GM19452 (cell line): ENCODE data around the gene LAMA2.

Source experiments
- ATAC-seq: cut with Tn5 transposase; IDR thresholded peaks from one replicate; pipeline ENCODE4 v1.9.1; 2021; ENCODE audit not compliant: unreplicated experiment

LAMA2 gene

DNA sequence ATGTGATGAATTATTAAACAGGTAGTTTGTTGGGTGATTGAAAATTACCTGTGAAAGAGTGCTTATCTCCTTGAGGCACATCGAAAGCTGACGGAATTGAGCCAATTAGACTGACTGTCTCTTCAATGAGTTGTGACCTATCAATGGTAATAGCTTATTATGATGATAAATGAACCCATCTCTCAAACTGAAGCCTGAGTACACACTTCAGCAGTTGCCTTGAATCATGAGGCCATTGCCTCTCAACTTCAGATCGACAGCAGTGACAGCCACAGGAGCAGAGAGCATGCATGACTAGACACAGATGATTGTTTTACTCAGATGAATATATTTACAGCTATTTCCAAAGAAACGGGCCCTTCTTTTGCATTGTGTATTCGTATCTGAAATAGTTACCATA, 323.9 kb downstream of the LAMA2 start:
- no peak for ATAC-seq

DNA sequence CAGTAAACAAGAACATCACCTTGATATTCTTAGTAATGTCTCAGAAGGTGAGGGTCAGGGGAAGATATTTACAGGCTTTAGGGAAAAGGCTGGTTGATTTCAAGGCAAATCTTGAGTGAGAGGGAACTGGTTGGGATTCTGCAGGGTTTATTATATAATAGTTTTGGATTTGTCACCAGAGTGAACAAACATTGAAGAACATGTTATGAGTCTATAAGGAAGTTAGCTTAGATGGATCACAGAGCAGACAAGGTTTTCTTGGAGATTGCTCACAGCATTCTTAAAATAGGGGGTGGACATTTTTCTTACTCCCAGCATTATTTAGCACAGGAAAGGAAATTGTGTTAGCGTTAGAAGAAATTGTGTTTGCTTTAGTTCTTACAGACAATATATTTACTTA, 324.9 kb downstream of the LAMA2 start:
- no peak for ATAC-seq

DNA sequence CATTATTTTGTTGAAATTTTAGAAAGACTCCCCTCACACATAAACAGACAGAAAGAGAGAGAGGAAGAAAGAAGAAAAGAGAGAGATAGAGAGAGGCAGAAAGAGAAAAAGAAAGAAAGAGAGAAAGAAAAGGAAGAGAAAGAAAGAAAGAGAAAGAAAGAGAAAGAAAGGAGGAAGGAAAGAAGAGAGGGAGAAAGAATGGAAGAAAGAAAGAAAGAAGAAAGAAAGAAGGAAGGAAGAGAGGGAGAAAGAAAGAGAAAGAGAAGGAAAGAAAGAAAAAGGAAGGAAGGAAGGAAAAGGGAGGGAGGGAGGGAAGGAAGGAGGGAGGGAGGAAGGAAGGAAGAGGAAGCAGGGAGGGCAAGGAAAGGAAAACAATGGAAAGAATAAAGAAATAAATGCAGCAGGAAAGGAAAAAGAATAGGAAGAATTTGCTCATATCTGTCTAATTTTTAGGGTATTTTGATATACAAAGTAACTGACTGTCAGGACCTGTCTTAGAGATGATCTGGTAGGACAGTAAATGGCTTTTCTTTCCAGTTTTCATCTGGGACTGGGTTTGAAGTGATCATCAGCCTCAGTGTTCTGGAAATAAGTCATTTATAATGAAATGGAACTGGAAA, 325.6 kb downstream of the LAMA2 start:
- ATAC-seq = no peak

DNA sequence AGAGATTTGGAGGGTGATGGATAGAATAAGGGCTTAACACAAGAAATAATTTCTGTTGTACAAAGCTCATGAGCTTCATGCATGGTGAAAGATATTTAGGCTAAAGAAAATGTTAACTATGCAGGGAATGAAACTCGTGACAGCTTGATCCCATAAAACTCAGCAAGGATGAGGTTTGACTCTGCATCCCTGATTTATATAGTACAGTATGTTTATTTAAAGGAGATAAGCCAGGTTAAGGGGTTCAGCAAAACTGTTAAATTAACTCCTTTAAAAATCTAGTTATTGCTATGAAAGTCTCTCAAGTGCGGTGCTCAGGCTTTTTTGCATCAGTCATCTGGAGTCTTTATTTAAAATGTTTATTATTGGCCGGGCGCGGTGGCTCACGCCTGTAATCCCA, 326.4 kb downstream of the LAMA2 start:
- no peak for ATAC-seq

DNA sequence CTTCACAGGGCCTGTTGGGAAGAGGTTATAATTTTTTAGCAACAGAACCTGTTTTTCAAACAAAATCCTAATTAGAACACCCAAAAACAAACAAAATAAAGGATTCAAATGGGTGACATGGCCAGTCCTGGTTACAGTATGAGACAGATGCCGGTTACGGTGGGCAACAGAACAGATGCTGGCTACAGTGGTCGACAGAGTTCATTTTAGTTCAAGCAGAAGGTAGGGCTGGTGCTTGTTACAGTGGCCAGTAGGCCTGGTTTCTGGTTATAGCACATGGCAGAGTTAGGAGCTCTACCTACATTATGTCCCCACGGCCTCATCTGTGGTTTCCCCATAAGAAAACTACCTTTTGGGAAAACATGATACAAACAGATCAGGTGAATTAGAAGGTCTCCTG, 327.7 kb downstream of the LAMA2 start:
- no peak for ATAC-seq

DNA sequence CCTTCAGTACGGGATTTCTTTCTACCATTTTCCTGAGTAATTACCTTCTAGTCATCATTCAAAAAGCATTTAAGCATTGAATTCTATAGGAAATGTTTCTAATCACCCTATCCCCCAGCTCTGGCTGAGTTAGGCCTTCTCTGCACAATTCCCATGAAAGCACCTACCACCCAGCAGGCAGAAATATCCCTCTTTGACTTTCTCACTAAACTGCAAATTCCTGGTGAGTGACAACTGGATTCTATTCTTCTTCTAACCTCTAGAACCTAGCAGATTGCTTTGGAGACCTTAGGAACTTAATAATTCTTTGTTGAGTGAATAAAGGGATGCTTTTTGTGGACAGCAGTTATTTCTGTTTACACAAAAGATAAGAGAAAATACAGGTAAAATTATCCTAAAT, 328.7 kb downstream of the LAMA2 start:
- no peak for ATAC-seq

DNA sequence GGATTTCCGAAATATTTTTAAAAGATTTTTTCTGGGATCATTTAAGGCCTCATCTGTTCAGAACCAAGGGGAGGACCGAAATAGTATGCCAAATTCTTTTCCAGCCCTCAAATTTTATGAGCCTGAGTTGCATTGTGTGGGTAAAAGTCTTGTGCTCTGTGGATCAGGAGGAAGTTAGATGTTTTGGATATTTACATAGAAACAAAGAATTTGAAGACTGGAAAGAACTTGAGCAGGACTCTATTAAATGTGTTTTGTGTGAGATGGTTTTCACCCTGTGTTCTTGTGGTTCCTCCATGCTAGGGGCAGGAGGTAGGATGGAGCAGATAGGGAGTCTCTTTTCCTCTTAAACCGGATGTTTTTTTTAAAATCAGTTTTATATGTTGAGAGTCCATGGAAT, 329.1 kb downstream of the LAMA2 start:
- no peak for ATAC-seq

DNA sequence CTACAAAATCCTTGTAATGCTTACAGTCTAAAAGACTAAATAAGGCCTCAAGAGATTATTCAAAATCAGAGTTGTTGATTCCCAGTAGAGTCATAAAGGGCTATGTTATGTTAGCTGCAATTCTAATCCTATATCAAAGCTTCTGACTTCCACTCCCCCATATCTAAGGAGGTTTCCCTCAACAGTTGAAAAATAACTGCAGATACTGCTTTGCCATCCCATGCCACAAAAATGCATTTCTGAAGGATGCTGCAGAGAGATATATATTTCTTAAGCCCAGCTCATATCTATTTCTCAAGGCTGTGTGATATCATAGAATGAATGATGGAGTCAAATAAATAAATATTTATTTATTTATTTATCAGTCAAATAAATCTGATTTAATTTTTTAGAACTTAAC, 332.3 kb downstream of the LAMA2 start:
- ATAC-seq = no peak

DNA sequence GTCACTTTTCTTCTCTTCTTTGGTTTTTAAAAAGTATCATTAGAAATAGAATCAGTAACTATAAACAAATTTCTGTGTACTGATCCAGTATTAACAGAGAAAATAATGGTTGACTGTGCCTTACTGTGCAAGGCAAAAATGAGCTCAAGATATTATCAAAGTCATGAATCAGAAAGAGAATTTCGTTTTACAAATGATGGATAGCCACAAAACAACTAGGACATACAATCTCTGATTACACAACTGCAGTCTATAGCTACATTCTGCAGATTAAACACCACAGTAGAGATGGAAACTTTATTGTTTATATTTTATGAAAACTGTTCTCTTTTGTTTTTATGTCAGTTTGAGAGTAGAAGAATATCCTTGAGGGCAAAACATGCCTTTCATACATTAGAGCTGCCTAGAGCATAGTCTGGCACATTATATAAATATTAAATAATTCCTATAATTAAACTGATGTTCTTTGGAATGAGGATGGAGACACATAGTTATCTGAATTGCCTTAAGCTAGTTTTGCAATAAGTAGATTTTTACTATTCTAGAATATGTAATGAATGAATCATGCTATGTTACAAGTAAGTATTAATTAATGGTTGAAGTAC, 333.1 kb downstream of the LAMA2 start:
- ATAC-seq = no peak

DNA sequence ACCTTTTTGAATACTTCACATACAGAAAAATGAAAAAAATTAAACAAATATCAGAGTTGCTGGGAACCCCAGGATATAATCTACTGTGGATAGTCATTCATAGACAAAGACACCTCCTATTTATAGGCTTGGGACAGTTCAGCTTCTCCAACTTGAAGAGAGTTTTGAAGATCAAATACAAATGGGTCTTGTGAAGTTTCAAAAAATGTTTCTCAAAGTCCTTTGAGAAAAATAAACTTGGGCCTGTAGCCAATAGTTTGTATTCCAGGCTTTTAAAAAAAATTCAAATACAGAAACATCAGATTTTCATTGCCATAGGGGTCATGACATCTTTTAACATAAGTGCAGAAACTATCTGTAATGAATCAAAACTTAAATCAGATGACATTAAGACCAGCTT, 334.8 kb downstream of the LAMA2 start:
- no peak for ATAC-seq

DNA sequence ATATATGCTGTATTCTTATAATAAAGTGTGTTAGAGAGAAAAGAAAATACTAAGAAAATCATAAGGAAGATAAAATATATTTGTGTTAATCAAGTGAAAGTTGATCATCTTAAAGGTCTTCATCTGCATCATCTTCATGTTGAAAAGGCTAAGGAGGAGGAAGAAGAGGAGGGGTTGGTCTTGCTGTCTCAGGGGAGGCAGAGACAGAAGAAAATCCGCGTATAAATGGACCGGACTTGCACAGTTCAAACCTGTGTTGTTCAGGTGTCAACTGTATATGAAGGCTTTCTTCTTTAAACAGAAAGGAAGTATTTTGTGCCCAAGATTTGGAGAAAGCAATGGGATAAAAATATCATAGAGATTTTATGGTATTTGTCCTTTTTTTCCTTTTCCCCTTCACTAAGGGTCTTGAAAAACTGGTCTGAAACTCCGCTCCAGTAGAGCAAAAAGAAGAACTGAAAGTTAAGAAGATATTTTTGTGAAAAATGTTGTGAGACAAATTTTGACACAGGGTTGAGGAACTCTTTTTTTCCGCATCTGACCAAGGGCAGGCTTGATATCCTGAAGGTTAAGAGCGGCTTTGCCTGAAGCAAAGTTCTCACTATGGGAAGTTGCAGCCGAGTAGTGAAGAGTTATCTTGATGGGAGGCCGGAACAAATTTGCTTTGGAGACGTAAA, 350.7 kb downstream of the LAMA2 start:
- peak; percentile 50 for ATAC-seq

DNA sequence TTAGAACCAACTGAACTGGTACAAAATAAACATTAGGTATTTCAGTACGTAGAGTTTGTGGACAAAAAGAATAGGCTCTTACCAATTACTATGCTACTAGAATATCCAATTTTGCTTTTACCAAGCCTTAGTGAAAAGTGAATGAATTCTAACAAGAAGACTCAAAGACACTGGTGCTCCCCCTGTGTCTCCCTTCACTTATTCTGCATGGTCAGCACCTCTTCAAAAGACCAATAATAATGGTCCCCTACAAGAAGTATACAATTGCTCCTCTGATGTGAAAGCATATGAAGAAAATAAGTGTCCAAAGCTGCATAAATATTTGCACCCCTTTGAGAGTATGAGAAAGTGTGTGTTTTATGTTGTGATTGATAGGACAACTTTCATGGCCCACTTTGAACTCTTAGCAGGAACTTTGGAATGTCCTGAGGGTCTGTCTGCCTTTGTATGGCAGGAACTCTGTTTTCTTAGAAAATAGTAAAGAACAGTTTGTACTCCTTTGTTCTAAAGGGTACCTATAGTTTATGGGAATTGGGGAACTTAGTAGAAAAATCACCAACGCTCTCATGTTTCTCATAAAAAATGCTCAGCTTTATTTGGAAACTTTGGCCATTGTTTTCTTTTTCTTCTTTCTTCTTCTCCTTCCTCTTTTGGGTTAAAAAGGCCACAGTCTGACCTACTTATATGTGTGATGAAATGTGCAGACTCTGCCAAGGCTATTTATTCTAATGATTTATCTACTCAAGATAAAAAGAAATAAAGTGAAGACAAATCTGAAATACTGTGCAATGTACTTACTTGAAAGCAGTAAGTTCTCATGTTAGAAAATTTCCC, 352.4 kb downstream of the LAMA2 start:
- no peak for ATAC-seq

DNA sequence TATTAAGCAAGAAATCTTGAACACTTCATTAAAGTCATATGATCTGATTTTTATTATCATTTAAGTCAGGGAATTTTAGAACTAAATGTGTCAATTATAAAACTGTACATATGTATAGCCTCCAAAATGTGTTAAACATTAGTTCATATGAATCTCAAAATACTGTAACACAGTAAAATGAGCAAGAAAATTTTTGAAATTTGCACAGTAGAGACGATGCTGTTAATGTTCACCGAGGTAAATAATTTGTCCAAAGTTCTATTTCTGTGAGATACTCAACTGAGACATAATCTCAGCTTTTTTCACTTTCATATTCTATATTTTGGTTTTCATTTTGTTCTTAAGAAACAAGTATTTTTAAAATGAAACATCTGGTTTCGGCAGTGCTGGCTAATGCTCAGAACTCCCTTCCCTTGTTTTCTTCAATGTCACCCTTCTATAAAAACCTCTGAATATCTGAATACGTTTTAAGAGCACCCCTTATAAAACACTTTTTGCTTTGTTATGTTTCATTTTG, 353.1 kb downstream of the LAMA2 start:
- ATAC-seq = peak; percentile 81

DNA sequence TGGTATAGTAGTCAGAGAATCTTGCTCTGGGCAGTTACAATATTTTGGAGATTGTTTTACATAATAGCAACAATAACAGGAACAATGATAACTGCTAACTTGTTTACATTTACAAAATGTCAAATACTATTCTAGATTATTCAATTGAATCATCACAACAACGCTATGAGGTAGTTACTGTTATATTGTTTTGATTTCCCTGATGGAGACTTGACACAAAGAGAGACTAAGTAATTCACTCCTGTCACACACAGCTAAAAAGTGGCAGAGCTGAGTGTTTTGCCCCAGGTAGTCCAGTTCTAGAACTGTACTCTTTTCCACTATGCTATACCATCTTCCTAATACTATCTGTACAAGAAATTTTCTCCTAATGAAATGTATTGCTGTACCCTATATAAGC, 356.1 kb downstream of the LAMA2 start:
- no peak for ATAC-seq

DNA sequence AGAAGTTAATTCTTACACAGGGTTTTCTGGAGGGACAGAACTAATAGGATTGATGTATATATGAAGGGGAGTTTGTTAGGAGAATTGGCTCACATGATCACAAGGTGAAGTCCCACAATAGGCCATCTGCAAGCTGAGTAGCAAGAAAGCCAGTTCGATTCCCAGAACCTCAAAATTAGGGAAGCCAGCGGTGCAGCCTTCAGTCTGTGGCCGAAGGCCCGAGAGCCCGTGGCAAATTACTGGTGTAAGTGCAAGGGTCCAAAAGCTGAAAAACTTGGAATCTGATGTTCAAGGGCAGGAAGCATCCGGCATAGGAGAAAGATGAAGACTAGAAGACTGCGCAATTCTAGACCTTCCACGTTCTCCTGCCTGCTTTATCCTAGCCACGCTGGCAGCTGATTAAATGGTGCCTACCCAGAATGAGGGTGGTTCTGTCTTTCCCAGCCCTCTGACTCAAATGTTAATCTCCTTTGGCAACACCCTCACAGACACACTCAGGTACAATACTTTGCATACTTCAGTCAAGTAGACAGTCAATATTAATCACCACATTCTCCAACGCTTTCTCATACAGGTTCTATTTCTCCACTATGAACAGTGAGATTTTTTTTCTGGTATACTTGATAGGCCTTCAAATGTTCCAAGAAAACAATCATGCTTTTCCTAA, 357.0 kb downstream of the LAMA2 start:
- ATAC-seq = no peak

DNA sequence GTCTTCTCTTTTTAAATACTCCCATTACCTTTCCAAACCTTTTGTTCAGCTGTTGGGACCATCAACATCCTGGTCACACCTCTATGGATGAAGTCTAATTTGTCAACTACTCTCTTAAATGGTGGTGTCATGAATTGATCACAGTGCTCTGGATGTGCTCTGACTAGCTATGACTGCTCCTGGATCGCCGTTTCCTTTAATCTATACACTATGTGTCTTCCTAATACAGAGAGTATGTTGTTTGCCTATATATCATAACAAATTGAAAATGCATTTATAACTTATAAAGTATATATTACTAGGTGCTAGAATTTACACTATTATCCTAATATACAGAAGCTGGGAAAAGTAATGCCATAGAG, 357.5 kb downstream of the LAMA2 start:
- no peak for ATAC-seq

DNA sequence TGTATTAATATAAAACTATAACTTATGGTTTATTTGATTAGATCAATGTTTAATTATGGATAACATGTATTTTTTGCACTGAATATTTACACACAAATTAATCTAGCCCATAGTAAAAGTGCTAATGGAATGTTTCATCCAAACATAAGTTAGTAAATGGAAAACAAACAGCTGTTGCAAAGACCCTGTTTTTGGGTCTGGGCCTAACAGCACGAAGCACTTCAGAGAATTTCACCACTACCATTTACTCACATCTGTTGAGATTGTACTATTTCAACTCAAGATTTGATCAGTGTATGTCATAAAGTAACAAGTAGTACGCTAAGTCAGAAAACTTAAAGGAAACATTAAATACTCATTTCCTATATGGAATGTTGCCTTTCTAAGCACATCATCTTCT, 359.6 kb downstream of the LAMA2 start:
- ATAC-seq = no peak

DNA sequence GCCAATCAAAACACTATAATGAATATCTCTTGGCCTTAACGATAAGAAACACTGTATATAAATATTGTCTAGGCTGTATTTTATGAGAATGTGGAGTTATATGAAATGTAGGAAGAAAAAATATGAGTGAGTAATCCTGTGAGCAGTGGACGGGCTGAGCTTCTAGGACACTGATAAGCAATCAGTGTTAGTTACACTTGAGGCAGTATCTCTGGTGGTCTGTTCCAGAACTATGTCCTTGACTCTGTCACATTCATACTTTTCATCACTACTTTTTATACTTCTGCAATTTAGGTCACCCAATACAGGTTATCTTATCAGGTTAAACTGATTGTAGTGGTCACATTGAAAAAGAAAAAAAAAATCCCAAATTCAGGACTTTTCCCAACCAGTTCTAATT, 360.4 kb downstream of the LAMA2 start:
- no peak for ATAC-seq

DNA sequence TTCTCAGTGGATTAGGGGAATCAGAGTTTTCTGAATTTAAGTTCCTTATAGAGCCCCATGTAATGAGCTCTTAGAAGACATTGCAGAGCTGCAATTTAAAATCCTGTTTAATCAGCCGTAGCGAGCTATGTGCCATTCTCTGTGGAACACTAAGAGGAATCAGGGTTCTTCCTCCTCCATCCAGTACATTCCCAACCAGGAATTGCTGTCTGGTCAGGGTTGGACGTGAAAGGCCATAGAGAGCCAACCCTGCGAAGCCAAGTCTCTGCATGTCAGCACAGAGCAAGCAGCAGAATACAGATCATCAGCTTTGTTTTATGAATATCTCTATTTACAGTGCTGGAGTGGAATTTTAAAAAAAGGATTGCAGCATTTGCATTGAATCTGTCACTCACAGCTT, 366.0 kb downstream of the LAMA2 start:
- ATAC-seq = no peak

DNA sequence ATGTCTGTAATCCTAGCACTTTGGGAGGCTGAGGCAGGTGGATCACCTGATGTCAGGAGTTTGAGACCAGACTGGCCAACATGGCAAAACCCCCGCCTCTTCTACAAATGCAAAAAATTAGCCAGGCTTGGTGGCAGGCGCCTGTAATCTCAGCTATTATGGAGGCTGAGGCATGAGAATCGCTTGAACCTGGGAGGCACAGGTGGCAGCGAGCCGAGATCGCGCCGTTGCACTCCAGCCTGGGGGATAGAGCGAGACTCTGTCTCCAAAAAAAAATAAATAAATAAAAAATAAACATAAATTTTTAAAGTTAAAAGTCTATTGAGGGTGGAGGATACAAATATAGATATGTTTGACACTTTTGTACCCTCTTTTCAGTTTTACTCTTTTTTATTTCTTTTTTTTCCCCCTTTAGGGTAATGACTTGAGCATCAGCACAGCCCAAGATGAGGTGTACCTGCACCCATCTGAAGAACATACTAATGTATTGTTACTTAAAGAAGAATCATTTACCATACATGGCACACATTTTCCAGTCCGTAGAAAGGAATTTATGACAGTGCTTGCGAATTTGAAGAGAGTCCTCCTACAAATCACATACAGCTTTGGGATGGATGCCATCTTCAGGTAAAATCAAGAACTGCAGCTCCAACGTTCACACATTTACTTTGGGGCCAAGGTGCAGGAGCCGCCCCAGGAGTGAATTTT, 368.9 kb downstream of the LAMA2 start:
- ATAC-seq = peak; percentile 95
